Epithelial cell of proximal tubule (primary cell): ENCODE results near the gene TXNRD1. TPM values are rescaled to one million over a fixed set of nuclear protein-coding genes. Genes with fewer than 3 reads are reported as not detected.

Experiments
- DNase-seq: peaks from one replicate; pipeline ENCODE4 v3.0.0-alpha.2; 2011; ENCODE audit warnings: low read depth
- H3K4me3 ChIP-seq: 2 replicates; pipeline ENCODE4 v1.5.1; 2011; ENCODE audit warnings: low read depth, mild to moderate bottlenecking, low read length
- total RNA-seq: library from RNA; depleted of rRNA; stranded (reverse); fragments of >200 nt; gene quantifications from 2 replicates; pipeline ENCODE4 v1.2.3, GENCODE V29; 2015
- TF ChIP-seq, protein P1 (sequence below): conservative IDR thresholded peaks from 2 replicates; pipeline ENCODE4 v1.5.1; 2012; ENCODE audit warnings: low read depth, mild to moderate bottlenecking, low read length

The TXNRD1 gene
- total RNA-seq, 1 donor from 2014 or later = 268 TPM

DNA sequence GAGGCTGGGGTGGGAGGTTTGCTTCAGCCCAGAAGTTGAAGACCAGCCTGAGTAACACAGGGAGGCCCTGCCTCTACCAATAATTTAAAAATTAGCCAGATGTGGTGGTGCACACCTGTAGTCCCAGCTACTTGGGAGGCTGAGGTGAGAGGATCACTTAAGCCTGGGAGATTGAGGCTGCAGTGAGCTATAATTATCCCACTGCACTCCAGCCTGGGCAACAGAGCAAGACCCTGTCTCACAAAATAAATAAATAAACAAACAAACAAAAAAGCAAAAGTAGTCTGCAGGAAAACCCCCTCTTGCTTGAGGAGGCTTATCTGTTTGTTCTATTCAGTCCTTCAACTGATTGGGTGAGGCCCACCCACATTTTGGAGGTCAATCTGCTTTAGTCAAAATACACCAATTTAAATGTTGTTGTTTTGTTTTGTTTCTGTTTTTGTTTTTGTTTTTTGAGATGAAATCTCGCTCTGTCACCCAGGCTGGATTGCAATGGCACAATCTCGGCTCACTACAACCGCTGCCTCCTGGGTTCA lies 24.9 kb upstream of the TXNRD1 start:
- DNase-seq = no peak

DNA sequence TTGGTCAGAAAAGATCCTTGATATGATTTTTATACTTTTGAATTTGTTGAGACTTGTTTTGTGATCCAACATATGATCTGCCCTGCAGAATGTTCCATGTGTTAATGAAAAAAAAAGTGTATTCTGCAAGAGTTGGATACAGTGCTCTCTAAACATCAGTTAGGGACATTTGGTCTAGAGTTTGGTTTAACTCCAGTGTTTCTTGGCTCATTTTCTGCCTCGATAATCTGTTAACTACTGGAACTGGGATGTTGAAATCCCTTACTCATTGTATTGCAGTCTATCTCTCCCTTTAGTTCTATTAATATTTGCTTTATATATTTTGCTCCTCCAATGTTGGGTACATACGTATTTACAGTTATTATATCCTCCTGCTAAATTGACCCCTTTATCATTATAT lies 18.3 kb upstream of the TXNRD1 start:
- no peak for DNase-seq
- TF ChIP-seq, protein P1, sequence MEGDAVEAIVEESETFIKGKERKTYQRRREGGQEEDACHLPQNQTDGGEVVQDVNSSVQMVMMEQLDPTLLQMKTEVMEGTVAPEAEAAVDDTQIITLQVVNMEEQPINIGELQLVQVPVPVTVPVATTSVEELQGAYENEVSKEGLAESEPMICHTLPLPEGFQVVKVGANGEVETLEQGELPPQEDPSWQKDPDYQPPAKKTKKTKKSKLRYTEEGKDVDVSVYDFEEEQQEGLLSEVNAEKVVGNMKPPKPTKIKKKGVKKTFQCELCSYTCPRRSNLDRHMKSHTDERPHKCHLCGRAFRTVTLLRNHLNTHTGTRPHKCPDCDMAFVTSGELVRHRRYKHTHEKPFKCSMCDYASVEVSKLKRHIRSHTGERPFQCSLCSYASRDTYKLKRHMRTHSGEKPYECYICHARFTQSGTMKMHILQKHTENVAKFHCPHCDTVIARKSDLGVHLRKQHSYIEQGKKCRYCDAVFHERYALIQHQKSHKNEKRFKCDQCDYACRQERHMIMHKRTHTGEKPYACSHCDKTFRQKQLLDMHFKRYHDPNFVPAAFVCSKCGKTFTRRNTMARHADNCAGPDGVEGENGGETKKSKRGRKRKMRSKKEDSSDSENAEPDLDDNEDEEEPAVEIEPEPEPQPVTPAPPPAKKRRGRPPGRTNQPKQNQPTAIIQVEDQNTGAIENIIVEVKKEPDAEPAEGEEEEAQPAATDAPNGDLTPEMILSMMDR = no peak

More for the DNA sequence above, 24.9 kb upstream of the TXNRD1 start:
- TF ChIP-seq, protein P1 = no peak
- H3K4me3 ChIP-seq = no peak overlapping the region

DNA sequence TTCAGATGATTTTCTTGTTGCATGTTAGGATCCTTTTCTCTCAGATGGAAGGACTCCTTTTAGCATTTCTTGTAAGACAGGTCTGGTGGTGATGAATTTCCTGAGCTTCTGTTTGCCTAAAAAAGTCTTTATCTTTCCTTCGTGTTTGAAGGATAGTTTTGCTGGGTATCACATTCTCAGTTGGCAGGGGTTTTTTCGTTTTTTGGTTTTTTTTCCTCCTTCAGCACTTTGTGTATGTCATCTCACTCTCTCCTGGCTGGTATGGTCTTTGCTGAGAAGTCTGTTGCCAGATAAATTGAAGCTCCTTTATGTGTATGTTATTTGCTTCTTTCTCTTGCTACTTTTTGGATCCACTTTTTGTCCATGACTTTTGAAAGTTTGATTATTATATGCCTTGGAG lies 15.6 kb upstream of the TXNRD1 start:
- DNase-seq = no peak
- TF ChIP-seq, protein P1 = no peak
- no peak overlapping the region for H3K4me3 ChIP-seq

More for the DNA sequence above, 18.3 kb upstream of the TXNRD1 start:
- H3K4me3 ChIP-seq = no peak overlapping the region

DNA sequence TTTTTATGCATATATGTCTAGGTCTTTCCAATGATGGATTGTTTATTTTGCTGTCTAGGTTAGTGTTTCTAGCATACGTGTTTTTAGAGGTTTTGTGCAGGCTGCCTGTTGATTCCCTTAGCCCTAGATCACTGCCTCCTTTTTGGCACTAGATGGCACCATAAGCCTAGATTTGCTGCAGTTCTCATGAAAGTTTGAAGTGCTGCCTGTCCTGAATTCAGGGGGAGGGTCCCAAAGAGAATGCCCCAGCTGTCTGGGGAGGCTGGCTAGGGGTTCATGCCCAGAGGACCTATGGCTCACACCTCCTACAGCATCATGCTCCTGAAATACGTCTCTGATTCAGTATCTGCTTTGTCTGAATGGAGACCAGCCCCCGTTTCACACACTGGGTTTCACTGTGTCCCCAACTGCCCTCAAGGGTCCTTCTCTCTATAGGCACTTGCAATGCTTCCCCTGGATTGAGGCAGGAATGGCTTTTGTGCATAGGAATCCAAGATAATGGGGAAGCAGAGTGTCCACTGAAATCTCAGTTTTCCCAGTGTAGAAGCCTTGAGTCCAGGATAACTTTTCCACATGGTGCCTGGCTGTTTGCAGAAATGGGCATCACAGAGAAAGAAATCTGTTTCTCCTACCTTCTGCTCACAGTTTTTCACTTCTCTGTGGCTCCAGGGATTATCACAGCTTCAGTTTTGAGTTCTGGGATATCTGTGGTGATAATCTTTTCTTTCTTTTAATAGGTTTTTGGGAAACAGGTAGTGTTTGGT lies 14.2 kb upstream of the TXNRD1 start:
- no peak for DNase-seq
- no peak overlapping the region for H3K4me3 ChIP-seq
- TF ChIP-seq, protein P1 = peak; percentile 96

DNA sequence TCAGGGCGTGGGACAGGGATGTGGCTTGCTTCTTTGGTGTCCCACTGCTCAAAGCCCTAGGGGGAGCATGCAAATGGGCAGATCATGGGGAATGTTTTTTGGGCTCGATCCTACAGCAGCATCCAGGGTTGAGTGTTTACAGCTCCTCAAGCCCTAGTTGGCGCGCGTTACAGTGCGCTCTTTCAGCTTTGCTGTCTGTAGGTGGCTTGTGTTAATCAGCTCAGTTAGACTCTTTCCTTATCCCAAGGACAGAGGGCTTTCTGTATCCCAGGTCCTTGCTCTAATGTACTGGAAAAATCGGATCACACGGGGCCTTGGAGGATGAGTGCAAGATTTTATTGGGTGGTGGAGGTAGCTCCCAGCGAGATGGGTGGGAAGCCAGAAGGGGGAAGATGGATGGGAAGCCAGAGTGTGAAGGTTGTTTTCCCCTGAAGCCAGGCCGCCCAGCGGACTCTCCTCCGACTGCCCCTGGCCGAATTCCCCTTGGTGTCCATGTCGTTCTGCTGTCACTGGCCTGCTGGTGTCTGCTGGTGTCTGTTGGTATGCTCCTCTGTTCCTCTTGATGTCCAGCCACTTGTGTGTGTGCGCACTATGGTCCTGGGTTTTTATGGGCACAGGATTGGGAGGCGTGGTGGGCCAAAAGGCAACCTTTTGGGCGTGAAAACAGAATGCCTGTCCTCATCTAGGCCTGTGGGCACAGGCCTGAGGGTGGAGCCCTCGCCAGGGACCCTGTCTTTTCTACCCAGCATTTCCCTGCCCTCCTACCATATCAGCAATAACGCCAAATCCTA lies 10.7 kb upstream of the TXNRD1 start:
- H3K4me3 ChIP-seq = no peak overlapping the region
- TF ChIP-seq, protein P1 = no peak
- no peak for DNase-seq

DNA sequence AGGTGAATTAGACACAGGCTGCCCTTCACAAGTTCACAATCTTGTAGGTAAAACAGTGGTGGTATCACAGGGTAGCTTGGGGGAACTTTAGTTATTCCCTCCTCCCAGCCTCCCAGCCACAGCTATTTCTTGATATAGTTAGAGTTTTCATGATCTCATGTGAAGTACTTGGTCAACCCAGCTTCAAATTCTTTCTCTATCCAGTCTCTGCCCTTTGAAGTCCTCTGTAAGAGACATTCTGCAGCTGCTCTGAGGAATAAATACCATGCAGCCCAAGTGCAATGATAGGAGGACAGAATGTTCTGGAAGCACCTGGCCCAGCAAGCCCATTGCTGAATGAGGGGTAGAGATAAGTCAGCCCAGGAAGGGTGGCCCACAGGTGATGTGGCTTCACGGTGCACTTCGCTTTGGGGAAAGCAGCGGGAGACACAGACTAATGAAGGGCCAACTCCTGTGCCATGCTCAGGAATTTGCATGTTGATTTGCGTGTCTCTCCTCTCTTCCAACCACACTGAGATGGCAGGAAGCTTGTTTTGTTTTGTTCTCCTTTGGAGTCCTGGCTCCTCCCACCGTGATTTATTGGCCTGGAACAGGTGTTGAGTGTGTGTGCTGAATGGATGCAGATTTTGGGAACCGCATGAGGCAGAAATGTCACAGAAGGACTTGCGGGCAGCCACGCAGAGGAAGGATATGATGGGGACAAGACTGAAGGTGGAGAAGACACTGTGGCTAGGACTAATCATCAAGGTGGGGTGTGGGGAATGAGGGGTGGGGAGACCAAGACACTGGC lies 8.0 kb upstream of the TXNRD1 start:
- no peak overlapping the region for H3K4me3 ChIP-seq
- DNase-seq = no peak
- TF ChIP-seq, protein P1 = no peak
